Endothelial cell of umbilical vein (primary cell): Measurements from ENCODE around the gene FRMD6.
A peak's percentile ranks its signal among the peaks of the same experiment; 100 is the strongest.

Experiments
- EZH2 ChIP-seq: IDR thresholded peaks from 2 replicates; pipeline ENCODE4 v1.6.1; 2012; ENCODE audit warnings: borderline replicate concordance, low read depth, mild to moderate bottlenecking, moderate library complexity, low read length, inconsistent platforms; ENCODE audit not compliant: severe bottlenecking
- MAX ChIP-seq: IDR thresholded peaks from 2 replicates; pipeline ENCODE4 v1.6.1; 2011; ENCODE audit not compliant: insufficient read depth, insufficient read length
- POLR2A ChIP-seq: IDR thresholded peaks from 2 replicates; pipeline ENCODE4 v1.6.1; 2012; ENCODE audit warnings: low read depth, mild to moderate bottlenecking, control low read depth, low read length
- POLR2AphosphoS5 ChIP-seq: IDR thresholded peaks from 2 replicates; pipeline ENCODE4 v1.6.1; 2012; ENCODE audit warnings: low read depth, mild to moderate bottlenecking, control low read depth, low read length, moderate library complexity; ENCODE audit not compliant: insufficient read depth
- TF ChIP-seq, protein P1 (sequence below), 2 donors: IDR thresholded peaks; 1 replicate in 1 of 2; 2 replicates in 1 of 2; pipeline ENCODE4 v1.5.1; 2011; ENCODE audit warnings: low read length in 2 of 2, mild to moderate bottlenecking in 2 of 2, moderate library complexity in 2 of 2, control low read depth in 1 of 2, inconsistent platforms in 1 of 2, low read depth in 1 of 2; ENCODE audit not compliant: insufficient read depth in 1 of 2; ENCODE audit errors: extremely low read depth in 1 of 2

DNA sequence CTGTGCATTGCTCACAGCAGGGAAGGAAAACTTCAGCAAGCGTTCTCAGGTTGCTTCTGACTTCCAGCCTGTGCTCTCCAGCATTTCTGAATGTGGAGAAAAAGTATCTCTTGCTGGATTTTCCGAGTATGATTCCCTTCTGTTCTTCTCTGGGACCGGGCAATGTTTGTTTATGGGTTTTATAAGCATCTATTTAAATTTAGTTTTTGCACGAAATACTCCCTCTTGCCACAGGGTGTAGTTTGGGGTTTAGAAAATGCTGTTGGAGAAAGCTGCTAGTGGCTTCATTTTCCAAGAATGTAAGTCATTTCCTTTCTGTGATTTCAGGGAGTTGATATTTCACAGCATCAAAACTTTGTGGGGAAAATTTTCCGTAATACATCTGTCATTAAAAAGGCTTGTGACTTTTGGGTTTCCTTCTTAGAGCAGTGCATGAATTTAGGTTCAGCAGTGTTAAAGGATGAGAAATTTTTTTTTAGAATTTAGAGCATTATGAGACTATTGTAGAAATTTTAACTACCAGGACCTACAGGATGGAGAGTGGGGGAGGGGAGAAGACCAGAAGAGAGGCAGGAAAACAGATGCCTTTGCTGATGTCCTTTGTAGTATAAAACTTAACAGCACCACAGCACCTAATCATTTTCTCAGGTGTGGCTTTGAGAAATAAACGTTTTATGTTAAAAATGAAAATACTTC, 1.5 kb downstream of the FRMD6 start:
- TF ChIP-seq, protein P1, sequence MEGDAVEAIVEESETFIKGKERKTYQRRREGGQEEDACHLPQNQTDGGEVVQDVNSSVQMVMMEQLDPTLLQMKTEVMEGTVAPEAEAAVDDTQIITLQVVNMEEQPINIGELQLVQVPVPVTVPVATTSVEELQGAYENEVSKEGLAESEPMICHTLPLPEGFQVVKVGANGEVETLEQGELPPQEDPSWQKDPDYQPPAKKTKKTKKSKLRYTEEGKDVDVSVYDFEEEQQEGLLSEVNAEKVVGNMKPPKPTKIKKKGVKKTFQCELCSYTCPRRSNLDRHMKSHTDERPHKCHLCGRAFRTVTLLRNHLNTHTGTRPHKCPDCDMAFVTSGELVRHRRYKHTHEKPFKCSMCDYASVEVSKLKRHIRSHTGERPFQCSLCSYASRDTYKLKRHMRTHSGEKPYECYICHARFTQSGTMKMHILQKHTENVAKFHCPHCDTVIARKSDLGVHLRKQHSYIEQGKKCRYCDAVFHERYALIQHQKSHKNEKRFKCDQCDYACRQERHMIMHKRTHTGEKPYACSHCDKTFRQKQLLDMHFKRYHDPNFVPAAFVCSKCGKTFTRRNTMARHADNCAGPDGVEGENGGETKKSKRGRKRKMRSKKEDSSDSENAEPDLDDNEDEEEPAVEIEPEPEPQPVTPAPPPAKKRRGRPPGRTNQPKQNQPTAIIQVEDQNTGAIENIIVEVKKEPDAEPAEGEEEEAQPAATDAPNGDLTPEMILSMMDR (IDR thresholded peaks at IDR 0.05; ENCODE audit: extremely low read depth in 1 of 2, insufficient read depth in 1 of 2, low read depth in 1 of 2, low read length in 2 of 2), result peak in 1 of 2 donors; percentile 18
- TF ChIP-seq EZH2, result no peak
- peak; percentile 35 for TF ChIP-seq POLR2AphosphoS5
- no peak for TF ChIP-seq POLR2A
- no peak for TF ChIP-seq MAX
